Stimulated activated CD4-positive, alpha-beta T cell treated with anti-CD3 and anti-CD28 coated beads, Interleukin-12 subunit alpha, Interleukin-12 subunit beta, amount 100 ng/mL, for 4 hours (primary cell): ENCODE results near the gene RECK.
A peak's percentile ranks its signal among the peaks of the same experiment; 100 is the strongest.
"Not testable (repeated sequence)": the region's sequence is repeated elsewhere in the genome, so short reads cannot be mapped to it uniquely, and the experiment has no call there.

Experiments
- DNase-seq: peaks from one replicate; pipeline ENCODE4 v3.0.0-alpha.2; 2020

The RECK gene

GRCh38 chr9:36074870-36075532 is 38.3 kb downstream of the RECK start:
- no peak for DNase-seq

- DNase-seq, result no peak
Observed at GRCh38 chr9:36078051-36078450, 41.3 kb downstream of the RECK start.

- DNase-seq, result no peak
Observed at GRCh38 chr9:36080519-36080918, 43.8 kb downstream of the RECK start.

GRCh38 chr9:36082931-36083330 is 46.2 kb downstream of the RECK start:
- no peak for DNase-seq

- DNase-seq, result no peak
Observed at GRCh38 chr9:36086442-36086841, 49.7 kb downstream of the RECK start.

- not testable (repeated sequence) for DNase-seq
Observed at GRCh38 chr9:36087054-36087453, 50.3 kb downstream of the RECK start.

GRCh38 chr9:36088020-36088419 is 51.3 kb downstream of the RECK start:
- no peak for DNase-seq

GRCh38 chr9:36091026-36091953 is 54.6 kb downstream of the RECK start:
- no peak for DNase-seq

- no peak for DNase-seq
Observed at GRCh38 chr9:36092014-36092413, 55.3 kb downstream of the RECK start.

- DNase-seq, result peak; percentile 11
Observed at GRCh38 chr9:36092509-36093215, 55.9 kb downstream of the RECK start.

GRCh38 chr9:36093384-36093783 is 56.7 kb downstream of the RECK start:
- DNase-seq, result no peak

- no peak for DNase-seq
Observed at GRCh38 chr9:36099718-36100117, 63.0 kb downstream of the RECK start.

- no peak for DNase-seq
Observed at GRCh38 chr9:36100532-36100931, 63.8 kb downstream of the RECK start.

GRCh38 chr9:36101916-36102741 is 65.4 kb downstream of the RECK start:
- no peak for DNase-seq

GRCh38 chr9:36102742-36103495 is 66.2 kb downstream of the RECK start:
- DNase-seq, result peak; percentile 87

GRCh38 chr9:36109071-36109470 is 72.4 kb downstream of the RECK start:
- DNase-seq, result no peak

- DNase-seq, result no peak
Observed at GRCh38 chr9:36110434-36110833, 73.7 kb downstream of the RECK start.

- DNase-seq, result no peak
Observed at GRCh38 chr9:36112516-36112915, 75.8 kb downstream of the RECK start.

- DNase-seq, result no peak
Observed at GRCh38 chr9:36113999-36114398, 77.3 kb downstream of the RECK start.

GRCh38 chr9:36116593-36116992 is 79.9 kb downstream of the RECK start:
- DNase-seq, result no peak

- no peak for DNase-seq
Observed at GRCh38 chr9:36118201-36118600, 81.5 kb downstream of the RECK start.

GRCh38 chr9:36118706-36119105 is 82.0 kb downstream of the RECK start:
- DNase-seq, result no peak
